A673 (cell line): Measurements from ENCODE around the gene TXN2.

Source experiments
- EZH2 ChIP-seq: fragments of 200-600 bp; sonication (generic); IDR thresholded peaks from 2 replicates; pipeline ENCODE4 v1.6.1; 2017; ENCODE audit warnings: borderline replicate concordance, low read depth, mild to moderate bottlenecking, mixed read lengths, antibody characterized with exemption, low read length; ENCODE audit not compliant: poor library complexity, severe bottlenecking
- TF ChIP-seq, protein P1 (sequence below): fragments of 300-800, 200-600 bp; sonication (generic); conservative IDR thresholded peaks from 2 replicates; pipeline ENCODE4 v1.5.1; 2017; ENCODE audit warnings: low read depth, mild to moderate bottlenecking, antibody characterized with exemption, low read length, moderate library complexity, mixed read lengths

GRCh38 chr22:36512333-36512732, 30.9 kb upstream of the TXN2 start:
- TF ChIP-seq, protein P1, sequence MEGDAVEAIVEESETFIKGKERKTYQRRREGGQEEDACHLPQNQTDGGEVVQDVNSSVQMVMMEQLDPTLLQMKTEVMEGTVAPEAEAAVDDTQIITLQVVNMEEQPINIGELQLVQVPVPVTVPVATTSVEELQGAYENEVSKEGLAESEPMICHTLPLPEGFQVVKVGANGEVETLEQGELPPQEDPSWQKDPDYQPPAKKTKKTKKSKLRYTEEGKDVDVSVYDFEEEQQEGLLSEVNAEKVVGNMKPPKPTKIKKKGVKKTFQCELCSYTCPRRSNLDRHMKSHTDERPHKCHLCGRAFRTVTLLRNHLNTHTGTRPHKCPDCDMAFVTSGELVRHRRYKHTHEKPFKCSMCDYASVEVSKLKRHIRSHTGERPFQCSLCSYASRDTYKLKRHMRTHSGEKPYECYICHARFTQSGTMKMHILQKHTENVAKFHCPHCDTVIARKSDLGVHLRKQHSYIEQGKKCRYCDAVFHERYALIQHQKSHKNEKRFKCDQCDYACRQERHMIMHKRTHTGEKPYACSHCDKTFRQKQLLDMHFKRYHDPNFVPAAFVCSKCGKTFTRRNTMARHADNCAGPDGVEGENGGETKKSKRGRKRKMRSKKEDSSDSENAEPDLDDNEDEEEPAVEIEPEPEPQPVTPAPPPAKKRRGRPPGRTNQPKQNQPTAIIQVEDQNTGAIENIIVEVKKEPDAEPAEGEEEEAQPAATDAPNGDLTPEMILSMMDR, result no peak
- TF ChIP-seq EZH2, result no peak
